ENCODE measurements around the gene ASXL2. TPM values are rescaled to one million over a fixed set of nuclear protein-coding genes. Genes with fewer than 3 reads are reported as not detected.
A peak's percentile ranks its signal among the peaks of the same experiment; 100 is the strongest.

The ASXL2 gene
- total RNA-seq, 1 experiment from 2014 or later: 35.7 TPM

GRCh38 chr2:25856377-25856776 lies 21.9 kb downstream of the ASXL2 start:
- ChIA-PET POLR2A (no interaction called here), CTCF (interaction anchor here (0.6 kb wide), 1 partner anchor 10 kb away, joined by 5 read pairs; no protein-coding TSS in a partner anchor)
- Histone ChIP-seq H3K9me3 (no peaks in the 10 kb centered on the region), H3K36me3 (ENCODE audit: control insufficient read depth, insufficient read depth, low read length) (no peaks in the 10 kb centered on the region), H3K27me3 (replicated peaks; ENCODE audit: control insufficient read depth, insufficient read depth, low read length) (no peaks in the 10 kb centered on the region), H3K4me1 (no peaks in the 10 kb centered on the region; the same call in 1 of the 2 replicates), H3K4me3 (ENCODE audit: low read depth, low read length) (no peak overlapping the region)
- H3K27ac Mint-ChIP-seq (ENCODE audit: unreplicated experiment): no peak overlapping the region
- H3K9me3 Mint-ChIP-seq (ENCODE audit: unreplicated experiment): no peaks in the 10 kb centered on the region
- H3K4me3 Mint-ChIP-seq (ENCODE audit: unreplicated experiment): no peak overlapping the region
- peak in 1 of 2 experiments; percentile 12 for DNase-seq
- BruUV-seq (replicated peaks): no TSS peak
- peaks cover 11% of the 10 kb centered on the region for H3K4me1 Mint-ChIP-seq (ENCODE audit: low read depth, unreplicated experiment)
- H3K36me3 Mint-ChIP-seq (ENCODE audit: insufficient read depth, unreplicated experiment): peaks cover 10% of the 10 kb centered on the region
- no peaks in the 10 kb centered on the region for H3K27me3 Mint-ChIP-seq (ENCODE audit: insufficient read depth, unreplicated experiment)
- intact Hi-C loops (cut with micrococcal nuclease; ENCODE audit: unreplicated experiment): no loop called here
- TF ChIP-seq CTCF (IDR thresholded peaks at IDR 0.05; ENCODE audit: insufficient read depth in 1 of 2, low read depth in 1 of 2, low read length in 1 of 2, severe bottlenecking in 1 of 2, unreplicated experiment in 1 of 2): no peak

- no peak overlapping the region for H3K4me3 Mint-ChIP-seq (ENCODE audit: unreplicated experiment)
- intact Hi-C loops (cut with micrococcal nuclease; ENCODE audit: unreplicated experiment): no loop called here
- no peak for DNase-seq
- Histone ChIP-seq H3K9me3 (no peaks in the 10 kb centered on the region), H3K27me3 (replicated peaks; ENCODE audit: control insufficient read depth, insufficient read depth, low read length) (no peaks in the 10 kb centered on the region), H3K4me1 (no peaks in the 10 kb centered on the region; the same call in 1 of the 2 replicates), H3K36me3 (ENCODE audit: control insufficient read depth, insufficient read depth, low read length) (no peaks in the 10 kb centered on the region), H3K4me3 (ENCODE audit: low read depth, low read length) (no peak overlapping the region)
- POLR2A ChIA-PET: interaction anchor here (0.8 kb wide), 1 partner anchor 24 kb away, joined by 5 read pairs; the partner anchor contains the start of gene ASXL2
- H3K27me3 Mint-ChIP-seq (ENCODE audit: insufficient read depth, unreplicated experiment): no peaks in the 10 kb centered on the region
- no peak for TF ChIP-seq CTCF (IDR thresholded peaks at IDR 0.05; ENCODE audit: insufficient read depth in 1 of 2, low read depth in 1 of 2, low read length in 1 of 2, severe bottlenecking in 1 of 2, unreplicated experiment in 1 of 2)
- peaks cover 7% of the 10 kb centered on the region for H3K4me1 Mint-ChIP-seq (ENCODE audit: low read depth, unreplicated experiment)
- H3K27ac Mint-ChIP-seq (ENCODE audit: unreplicated experiment): no peak overlapping the region
- H3K36me3 Mint-ChIP-seq (ENCODE audit: insufficient read depth, unreplicated experiment): peaks cover 10% of the 10 kb centered on the region
- CTCF ChIA-PET: no interaction called here
- BruUV-seq (replicated peaks): no TSS peak
- H3K9me3 Mint-ChIP-seq (ENCODE audit: unreplicated experiment): no peaks in the 10 kb centered on the region
These were observed 23.2 kb downstream of the ASXL2 start for GRCh38 chr2:25855065-25855464.

- Mint-ChIP-seq H3K4me3 (ENCODE audit: unreplicated experiment) (no peak overlapping the region), H3K4me1 (ENCODE audit: low read depth, unreplicated experiment) (peaks cover 7% of the 10 kb centered on the region), H3K27me3 (ENCODE audit: insufficient read depth, unreplicated experiment) (no peaks in the 10 kb centered on the region), H3K36me3 (ENCODE audit: insufficient read depth, unreplicated experiment) (peaks cover 10% of the 10 kb centered on the region), H3K27ac (ENCODE audit: unreplicated experiment) (no peak overlapping the region), H3K9me3 (ENCODE audit: unreplicated experiment) (no peaks in the 10 kb centered on the region)
- intact Hi-C loops (cut with micrococcal nuclease; ENCODE audit: unreplicated experiment): loop anchor here (5.0 kb wide), 3 partner anchors 83 to 247 kb away; no protein-coding TSS in a partner anchor
- H3K36me3 ChIP-seq (ENCODE audit: control insufficient read depth, insufficient read depth, low read length): no peaks in the 10 kb centered on the region
- no peaks in the 10 kb centered on the region for H3K27me3 ChIP-seq (replicated peaks; ENCODE audit: control insufficient read depth, insufficient read depth, low read length)
- no peak for TF ChIP-seq CTCF (IDR thresholded peaks at IDR 0.05; ENCODE audit: insufficient read depth in 1 of 2, low read depth in 1 of 2, low read length in 1 of 2, severe bottlenecking in 1 of 2, unreplicated experiment in 1 of 2)
- CTCF ChIA-PET: interaction anchor here (1.8 kb wide), 1 partner anchor 24 kb away, joined by 7 read pairs; the partner anchor contains the start of gene ASXL2
- H3K4me3 ChIP-seq (ENCODE audit: low read depth, low read length): no peak overlapping the region
- H3K4me1 ChIP-seq: no peaks in the 10 kb centered on the region; the same call in 1 of the 2 replicates
- H3K9me3 ChIP-seq: no peaks in the 10 kb centered on the region
- POLR2A ChIA-PET: interaction anchor here (0.5 to 0.8 kb wide), 2 partner anchors 24 to 55 kb away, joined by 3 to 5 read pairs; partner anchors contain the start of gene ASXL2
- no peak for DNase-seq
- BruUV-seq (replicated peaks): no TSS peak
These were observed 23.7 kb downstream of the ASXL2 start for GRCh38 chr2:25854613-25855012.
